ENCODE measurements around the gene AIFM3. TPM values are rescaled to one million over a fixed set of nuclear protein-coding genes. Genes with fewer than 3 reads are reported as not detected.
"Not testable (repeated sequence)": the region's sequence is repeated elsewhere in the genome, so short reads cannot be mapped to it uniquely, and the experiment has no call there.

Gene AIFM3
- total RNA-seq, 2 donors from 2014 or later: 1.5 to 2.4 TPM

DNA sequence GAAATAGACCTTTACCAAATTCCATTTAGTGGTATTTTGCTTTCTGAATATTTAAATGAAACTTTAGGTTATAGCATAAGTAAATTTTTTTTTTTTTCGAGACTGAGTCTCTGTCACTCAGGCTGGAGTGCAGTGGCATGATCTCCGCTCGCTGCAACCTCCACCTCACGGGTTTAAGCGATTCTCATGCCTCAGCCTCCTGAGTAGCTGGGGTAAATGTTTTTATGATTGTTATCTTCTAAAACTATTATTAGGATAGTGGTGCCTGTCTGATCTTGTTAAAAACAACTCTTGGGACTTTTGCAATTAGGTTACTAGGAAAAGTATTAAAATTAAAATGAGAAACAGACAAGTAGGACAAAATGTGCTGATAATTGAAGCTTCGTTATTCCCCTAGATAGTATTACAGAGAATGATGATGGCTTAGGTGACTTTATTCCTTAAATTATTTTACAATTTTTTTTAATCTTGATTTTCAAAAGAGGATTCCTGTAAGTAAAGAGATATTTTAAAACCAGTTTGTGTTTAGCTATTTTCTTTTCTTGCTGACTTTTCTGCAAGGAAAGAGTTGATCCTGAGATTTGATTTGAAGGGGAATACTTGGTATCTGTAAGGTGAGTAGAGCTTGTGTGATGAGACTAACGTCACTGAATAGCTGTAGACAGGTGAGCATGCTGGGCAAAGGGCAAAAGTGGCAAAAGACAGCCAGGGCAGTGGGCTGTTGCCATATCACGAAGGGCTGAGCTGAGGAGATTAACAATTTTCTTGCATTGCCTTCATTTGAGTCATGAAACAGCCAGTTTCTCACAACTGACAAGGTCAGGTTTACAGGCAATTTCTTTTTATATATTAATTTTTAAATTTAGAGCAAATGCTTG lies 29.0 kb upstream of the AIFM3 start:
- no peak for ATAC-seq
- intact Hi-C loops (cut with DNase I): no loop called here
- no peak for DNase-seq

DNA sequence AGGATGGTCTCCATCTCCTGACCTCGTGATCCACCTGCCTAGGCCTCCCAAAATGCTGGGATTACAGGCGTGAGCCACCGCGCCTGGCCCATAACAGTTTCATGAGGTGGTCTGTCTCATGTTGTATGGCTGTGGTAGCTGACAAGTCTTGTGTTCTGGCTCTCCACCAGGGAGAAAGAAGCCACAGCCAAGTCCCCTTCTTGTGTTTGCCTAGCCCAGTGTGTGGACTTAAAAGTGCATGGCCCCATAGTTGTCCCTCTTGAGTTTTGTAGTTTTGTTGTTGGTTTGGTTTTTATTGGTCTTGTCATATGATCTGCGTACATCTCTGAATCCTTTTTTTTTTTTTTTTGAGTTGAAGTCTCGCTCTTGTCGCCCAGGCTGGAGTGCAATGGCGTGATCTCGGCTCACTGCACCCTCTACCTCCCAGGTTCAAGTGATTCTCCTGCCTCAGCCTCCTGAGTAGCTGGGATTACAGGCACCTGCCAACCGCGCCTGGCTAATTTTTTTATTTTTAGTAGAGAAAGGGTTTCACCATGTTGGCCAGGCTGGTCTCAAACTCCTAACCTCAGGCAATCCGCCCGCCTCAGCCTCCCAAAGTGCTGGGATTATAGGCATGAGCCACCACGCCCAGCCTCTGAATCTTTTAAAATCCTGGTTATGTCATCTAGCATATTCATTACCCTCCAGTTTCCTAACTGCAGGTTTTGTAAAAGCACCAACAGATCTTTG lies 27.4 kb upstream of the AIFM3 start:
- DNase-seq; ATAC-seq; intact Hi-C loops (cut with DNase I): not testable (repeated sequence)

DNA sequence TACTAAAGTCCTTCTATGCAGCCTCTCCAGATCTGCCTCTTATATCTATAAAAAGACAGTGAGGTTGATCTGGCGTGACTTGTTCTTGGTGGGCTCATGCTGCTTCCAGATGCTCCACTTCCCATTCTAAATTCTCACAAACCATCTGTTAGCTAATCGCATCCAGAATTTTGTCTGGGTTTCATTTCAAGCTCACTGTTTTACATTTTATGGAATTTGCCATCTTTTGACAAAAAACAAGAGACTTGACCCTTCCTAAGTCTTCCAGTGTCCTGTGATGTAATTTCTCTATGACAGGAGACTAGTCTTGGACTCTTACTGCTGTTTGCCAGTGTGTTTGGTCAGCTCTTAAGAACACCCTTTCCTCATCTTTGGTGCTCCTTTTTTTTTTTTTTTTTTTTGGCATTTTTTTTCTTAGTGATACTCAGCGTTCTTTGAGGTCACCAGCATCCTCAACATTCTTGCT lies 26.8 kb upstream of the AIFM3 start:
- ATAC-seq (no peak), DNase-seq (no peak)
- intact Hi-C loops (cut with DNase I): no loop called here

DNA sequence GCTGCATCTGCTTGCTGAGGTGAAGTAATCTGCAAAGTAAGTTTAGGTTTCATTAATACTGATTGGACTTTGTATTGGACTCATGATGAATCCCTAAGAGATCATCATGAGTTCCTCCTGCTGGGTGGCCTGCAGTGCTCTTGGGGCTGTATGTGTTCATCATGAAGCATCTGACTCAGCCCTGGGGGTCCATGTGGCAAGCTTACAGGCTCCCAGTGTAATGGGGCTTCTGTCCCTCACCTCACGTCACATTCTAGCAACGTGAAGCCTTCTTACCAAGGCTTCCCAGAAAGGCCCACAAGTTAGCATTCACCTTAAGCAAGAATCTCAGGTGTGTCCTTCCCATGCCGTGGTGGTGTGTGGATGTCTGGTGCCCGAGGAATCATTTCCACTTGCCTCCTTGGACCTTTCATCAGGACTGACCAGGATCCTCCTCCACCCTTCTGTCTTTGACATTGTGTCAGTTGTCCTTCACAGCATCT lies 26.1 kb upstream of the AIFM3 start:
- intact Hi-C loops (cut with DNase I): no loop called here
- ATAC-seq (no peak), DNase-seq (no peak)

DNA sequence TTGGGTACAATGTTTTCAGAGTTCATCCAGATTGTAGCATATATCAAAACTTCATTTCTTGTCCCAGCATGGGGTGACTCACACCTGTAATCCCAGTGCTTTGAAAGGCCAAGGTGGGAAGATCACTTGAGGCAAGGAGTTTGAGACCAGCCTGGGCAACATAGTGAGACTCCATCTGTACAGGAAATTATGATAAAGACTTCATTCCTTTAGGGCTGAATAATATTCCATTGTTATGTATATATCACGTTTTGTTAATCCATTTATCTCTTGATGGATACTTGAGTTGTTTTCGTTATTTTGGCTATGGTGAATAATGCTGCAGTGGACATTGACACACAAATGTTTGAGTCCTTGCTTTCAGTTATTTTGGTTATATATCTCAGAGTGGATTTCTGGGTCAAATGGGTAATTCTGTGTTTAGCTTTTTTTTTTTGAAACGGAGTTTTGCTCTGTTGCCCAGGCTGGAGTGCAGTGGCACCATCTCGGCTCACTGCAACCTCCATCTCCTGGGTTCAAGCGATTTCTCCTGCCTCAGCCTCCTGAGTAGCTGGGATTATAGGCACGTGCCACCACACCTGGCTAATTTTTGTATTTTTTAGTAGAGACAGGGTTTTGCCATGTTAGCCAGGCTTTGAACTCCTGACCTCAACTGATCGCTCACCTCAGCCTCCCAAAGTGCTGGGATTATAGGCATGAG lies 24.7 kb upstream of the AIFM3 start:
- ATAC-seq; intact Hi-C loops (cut with DNase I); DNase-seq: not testable (repeated sequence)

DNA sequence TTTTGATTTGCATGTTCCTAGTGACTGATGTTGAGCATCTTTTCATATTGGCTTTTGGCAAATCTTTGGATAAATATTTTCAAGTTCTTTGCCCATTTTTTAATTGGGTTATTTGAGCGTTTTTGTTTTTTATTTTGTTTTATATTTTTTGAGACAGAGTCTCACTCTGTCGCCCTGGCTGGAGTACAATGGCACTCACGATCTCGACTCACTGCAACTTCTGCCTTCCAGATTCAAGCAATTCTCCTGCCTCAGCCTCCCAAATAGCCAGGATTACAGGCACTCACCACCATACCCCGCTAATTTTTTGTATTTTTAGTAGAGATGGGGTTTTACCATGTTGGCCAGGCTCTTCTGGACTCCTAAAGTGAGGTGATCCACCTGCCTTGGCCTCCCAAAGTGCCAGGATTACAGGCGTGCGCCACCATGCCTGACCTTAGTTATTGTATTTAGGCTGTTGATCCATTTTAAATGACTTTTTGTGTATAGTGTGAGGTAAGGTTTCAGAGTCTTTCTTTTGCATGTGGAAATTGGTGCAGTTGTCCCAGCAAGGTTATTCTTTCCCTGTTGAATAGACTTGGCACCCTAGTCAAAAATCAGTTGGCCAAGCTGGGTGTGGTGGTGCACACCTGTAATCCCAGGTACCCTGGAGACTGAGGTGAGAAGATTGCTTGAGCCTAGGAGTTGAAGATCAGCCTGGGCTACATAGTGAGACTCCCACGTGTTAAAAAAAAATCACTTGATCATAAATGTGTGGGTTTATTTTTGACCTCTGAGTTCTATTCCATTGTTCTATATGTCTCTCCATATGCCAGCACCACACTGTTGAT lies 23.7 kb upstream of the AIFM3 start:
- intact Hi-C loops (cut with DNase I): no loop called here
- ATAC-seq: no peak
- DNase-seq: no peak

DNA sequence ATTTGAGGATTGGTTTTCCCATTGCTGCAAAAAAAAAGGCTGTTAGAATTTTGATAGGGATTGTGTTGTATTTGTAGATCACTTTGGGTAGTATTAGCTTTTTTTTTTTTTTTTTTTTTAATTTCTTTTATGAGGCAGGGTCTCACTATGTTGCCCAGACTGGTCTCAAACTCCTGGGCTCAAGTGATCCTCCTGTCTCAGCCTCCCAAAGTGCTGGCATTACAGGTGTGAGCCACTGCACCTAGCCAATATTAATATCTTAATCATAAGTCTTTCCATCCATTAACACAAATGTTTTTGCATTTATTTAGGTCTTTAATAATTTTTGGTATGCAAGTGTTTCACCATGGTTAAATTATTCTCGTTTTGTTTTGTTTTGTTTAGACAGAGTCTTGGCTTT lies 23.0 kb upstream of the AIFM3 start:
- intact Hi-C loops (cut with DNase I): no loop called here
- DNase-seq: no peak
- no peak for ATAC-seq

DNA sequence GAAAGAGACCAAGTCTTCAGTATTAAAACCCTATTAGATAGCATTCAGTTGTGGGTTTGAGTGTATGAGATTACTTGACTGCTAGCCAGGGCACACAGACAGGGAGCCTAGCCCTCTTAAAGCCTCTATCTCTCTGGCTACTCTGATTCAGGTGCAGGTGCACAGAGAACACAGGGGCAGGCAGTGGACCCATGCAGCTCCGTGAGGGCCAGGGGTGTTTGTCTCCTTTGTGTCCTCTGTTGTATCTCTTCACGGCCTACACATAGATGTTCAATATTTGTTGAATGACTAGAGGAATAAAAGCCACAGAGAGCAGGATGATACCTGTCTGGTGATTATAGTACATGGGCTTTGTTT lies 21.5 kb upstream of the AIFM3 start:
- DNase-seq (no peak), ATAC-seq (no peak)
- intact Hi-C loops (cut with DNase I): no loop called here

DNA sequence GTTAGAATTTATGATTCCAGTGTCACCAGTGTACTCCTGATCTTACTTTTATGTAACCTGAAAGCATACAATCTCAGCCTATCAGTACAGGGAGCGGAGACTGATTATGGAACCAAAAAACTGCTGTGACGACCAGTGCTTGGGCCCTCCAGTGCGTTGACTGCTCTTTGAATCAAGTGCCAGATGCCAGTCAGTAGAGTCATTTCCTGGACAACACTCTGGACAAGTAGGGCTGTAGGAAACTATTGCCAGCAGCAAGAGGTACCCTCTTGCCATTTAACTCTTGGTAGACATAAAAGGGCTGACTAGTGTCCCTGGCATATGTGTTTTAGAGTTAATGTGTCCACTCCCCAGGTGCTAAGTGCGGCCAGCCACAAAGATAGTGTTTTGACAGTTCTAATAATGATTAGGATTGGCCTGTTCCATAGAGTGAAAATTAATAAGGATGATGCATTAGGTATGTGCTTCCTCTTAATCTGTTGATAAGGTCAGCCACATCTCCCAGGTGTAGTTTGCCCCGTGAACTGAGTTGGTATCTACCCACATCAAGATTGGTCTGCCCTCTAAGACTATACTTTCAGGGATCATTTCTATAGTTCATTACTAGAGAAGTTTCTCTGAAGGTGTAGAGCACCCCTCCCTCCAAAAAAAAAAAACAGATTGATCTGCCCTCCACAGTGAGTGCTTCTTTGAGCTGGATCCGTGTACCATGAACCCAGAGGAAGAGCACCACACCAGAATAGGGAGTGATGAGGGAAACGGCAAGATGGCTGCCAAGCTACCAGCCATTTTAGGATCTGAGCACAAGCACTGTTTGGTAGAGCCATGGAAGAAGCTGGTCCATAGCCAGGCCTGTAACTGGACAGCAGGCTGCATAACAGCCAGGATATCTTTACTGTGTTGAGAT lies 20.7 kb upstream of the AIFM3 start:
- DNase-seq: no peak
- intact Hi-C loops (cut with DNase I): no loop called here
- ATAC-seq: peak; percentile 67 to 79

DNA sequence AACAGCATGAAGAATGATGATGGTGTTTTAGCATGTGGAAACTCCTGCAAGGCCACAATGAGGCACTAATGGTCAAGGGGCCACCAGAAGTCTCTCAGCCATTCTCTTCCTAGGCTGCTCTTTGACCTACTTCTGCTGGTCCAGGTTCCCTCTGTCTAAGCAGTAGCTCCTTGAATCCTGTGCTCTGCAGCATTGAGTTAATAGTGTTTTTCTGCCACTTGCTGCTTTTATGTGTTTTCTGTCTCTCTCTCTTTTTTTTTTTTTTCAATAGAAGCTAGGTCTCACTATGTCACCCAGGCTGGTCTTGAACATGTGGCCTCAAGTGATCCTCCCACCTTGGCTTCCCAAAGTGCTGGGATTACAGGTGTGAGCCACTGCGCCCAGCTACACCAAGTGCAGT lies 20.1 kb upstream of the AIFM3 start:
- DNase-seq (no peak), ATAC-seq (no peak)
- intact Hi-C loops (cut with DNase I): no loop called here

DNA sequence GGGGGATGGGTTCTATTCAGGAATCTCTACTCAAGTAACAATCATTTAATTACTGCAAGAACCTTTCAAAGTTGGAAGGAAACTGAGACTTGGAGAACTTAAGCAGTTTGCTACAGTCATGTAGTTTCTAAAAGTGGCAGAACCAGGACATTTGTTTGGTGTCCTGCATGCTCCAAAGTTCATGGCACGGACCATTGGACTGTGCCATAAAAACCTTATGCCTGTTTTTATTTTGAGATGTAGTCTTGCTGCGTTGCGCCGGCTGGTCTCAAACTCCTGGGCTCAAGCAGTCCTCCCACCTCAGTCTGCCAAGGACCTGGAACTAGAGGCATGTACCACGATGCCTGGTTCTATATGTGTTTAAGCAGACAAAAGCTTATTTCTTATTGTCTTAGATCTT lies 18.6 kb upstream of the AIFM3 start:
- intact Hi-C loops (cut with DNase I): no loop called here
- no peak for DNase-seq
- no peak for ATAC-seq

DNA sequence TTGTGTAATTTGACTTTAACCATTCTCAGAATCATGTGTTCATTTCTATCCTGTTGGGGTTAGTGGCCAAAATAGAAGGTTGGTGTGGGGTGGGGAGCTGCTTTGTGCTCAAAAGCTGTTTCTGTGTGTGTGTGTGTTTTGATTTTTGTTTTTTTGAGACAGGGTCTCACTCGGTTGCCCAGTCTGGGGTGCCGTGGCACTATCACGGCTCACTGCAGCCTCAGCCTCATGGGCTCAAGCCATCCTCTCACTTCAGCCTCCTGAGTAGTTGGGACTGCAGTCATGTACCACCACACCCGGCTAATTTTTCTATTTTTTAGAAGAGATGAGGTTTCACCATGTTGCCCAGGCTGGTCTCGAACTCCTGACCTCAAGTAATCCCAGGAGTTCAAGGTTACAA lies 18.1 kb upstream of the AIFM3 start:
- intact Hi-C loops (cut with DNase I): no loop called here
- ATAC-seq (no peak), DNase-seq (no peak)

DNA sequence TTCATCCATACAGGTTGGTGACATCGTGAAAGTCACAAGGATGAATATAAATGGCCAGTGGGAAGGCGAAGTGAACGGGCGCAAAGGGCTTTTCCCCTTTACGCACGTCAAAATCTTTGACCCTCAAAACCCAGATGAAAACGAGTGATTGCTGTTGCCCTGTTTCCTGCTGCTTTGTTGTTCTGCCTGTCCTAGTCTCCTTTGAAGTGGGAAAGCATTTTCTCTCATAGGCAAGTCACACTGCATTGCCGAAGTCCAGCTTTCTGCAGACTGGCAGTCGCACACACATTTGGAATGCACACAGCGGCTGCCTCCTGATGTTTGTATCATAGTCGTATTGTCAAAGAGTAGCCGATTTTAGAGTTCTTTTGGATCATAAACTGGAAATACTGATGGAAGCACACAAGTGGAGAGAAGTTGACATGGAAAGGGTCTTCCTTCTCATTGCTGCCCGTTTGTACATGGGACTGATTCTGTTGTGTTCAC lies 17.3 kb upstream of the AIFM3 start:
- DNase-seq (no peak), ATAC-seq (no peak)
- intact Hi-C loops (cut with DNase I): no loop called here

DNA sequence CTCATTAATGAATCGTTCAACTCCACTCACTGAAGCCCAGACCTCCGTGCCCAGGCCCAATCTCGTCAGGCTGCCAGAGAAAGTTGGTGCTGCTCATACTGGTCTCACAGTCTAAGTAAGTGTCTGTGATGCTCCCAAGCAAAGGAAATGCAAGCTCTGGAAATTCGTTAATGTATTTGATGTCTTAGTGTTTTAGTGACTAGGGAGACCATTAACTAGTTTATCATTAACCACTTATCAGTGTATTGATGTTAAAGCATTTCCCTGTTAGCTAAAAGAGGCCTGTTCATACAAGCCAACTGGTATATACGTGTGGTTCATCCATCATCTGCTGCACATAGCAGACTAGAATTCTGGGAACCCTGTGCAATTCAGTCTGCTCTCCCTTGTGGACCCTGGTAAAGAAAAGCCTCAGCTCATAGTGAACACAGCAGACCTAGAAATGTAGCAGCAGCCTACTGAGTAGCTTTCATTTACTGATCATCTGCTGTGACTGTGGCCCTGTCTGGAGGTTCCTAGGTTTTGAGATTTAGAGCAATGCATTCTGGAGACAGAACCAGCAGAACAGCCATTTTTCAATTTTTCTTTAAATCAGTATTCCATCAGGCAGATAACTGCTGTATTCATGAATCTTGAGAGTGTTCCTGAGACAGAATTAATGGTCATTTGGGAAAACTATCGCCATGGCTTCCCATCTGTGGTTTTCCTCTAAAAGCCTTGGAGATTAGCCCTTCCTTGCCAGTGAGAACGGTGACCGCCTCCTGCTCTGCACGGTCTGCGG lies 15.7 kb upstream of the AIFM3 start:
- intact Hi-C loops (cut with DNase I): no loop called here
- DNase-seq (no peak), ATAC-seq (no peak)

DNA sequence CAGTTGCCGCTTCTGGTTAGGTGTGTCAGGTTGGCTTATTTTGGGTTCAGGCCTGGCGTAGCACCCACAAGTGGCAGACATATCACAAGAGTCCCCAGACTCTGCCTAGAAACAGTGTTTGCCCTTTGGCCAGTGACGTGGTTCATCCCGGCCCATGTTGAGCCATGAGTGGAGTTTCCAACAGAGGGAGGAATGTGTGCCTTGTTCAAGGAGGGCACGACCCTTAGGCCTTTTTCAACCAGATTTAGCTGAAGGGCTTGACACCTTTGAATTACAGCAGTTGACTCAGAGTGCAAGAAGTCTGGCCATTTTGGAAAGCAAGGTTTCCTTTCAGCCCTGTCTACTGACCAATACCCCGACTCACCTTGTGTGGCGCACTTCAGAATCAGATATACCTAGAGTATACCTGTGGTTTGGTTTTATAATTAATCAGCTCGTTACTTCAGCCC lies 15.1 kb upstream of the AIFM3 start:
- intact Hi-C loops (cut with DNase I): no loop called here
- no peak for DNase-seq

DNA sequence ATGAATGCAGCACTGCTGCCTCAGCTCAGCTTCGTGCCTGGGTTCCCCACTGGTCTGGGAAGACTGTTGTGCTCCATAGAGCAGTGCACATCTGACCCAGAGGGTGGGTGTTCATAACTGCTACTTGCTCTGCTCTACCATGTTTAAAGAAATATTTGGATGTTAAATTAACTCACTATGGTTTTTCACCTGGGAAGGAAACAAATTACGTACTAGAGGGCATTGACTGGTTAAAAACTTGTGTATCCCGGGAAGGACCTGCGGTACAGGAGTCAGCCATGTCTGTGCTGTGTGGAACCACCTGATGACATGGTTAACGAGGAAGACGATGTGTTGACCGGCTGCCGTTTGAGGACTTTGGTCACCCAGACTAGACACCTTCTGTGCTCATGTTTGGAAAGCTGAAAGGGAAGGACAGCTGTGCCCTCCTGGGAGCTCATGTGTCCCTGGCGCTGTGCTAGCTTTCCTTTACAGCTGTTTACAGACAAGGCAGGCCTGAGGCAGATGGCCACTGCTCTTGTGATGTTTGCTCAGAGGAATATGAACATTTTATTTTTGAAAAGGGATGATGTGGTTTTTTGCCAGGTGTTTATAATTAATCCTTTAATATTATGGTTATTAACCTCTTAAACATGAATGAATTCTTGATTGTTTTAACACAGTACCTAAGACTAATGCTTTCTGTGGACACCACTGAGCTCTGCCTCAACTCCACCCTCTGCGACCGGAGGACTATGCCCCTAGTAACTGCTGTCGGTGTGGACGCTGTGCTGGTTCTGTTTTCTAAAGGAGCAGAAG lies 14.3 kb upstream of the AIFM3 start:
- intact Hi-C loops (cut with DNase I): no loop called here
- no peak for DNase-seq
- no peak for ATAC-seq

More for the DNA sequence above, 15.1 kb upstream of the AIFM3 start:
- ATAC-seq: no peak

DNA sequence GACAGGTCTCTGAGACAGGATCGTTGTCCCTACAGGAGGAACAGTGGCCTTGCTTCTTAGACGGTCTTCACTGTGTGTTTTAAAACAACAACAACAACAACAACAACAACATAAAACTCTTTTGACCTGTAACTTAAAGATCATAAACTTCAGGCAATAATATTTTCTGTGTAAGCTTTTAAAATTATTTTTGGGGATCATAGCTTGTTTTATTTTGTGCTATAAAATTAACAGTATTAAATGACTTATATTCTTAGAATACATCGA lies 13.8 kb upstream of the AIFM3 start:
- no peak for DNase-seq
- intact Hi-C loops (cut with DNase I): no loop called here
- no peak for ATAC-seq

Data from left cardiac atrium (tissue), 4 donors.